T-helper 9 cell (primary cell): ENCODE results near the gene PIWIL1.

Experiments
- DNase-seq: peaks from one replicate; pipeline ENCODE4 v3.0.0-alpha.2; 2020

PIWIL1 gene

GRCh38 chr12:130338794-130339601 lies 1.3 kb downstream of the PIWIL1 start:
- DNase-seq = no peak

GRCh38 chr12:130339951-130340350 lies 2.3 kb downstream of the PIWIL1 start:
- DNase-seq = no peak

DNA sequence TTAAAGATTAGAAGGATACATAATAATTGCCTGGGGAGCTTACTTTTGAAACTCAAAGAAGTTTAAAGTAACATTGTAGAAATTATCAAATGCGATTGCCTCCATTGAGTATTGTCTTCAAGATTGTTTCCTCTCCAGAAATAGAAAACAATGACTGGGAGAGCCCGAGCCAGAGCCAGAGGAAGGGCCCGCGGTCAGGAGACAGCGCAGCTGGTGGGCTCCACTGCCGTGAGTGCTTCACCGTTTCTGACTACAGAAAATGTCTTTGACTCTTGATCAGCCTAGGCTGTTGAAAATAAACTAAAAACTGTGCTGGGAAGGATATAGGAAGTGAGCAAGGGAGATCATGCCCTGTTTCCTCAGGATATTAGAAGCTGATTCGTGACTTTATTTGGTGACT lies 4.8 kb downstream of the PIWIL1 start:
- DNase-seq = no peak

GRCh38 chr12:130342842-130343241 lies 5.2 kb downstream of the PIWIL1 start:
- DNase-seq = no peak

DNA sequence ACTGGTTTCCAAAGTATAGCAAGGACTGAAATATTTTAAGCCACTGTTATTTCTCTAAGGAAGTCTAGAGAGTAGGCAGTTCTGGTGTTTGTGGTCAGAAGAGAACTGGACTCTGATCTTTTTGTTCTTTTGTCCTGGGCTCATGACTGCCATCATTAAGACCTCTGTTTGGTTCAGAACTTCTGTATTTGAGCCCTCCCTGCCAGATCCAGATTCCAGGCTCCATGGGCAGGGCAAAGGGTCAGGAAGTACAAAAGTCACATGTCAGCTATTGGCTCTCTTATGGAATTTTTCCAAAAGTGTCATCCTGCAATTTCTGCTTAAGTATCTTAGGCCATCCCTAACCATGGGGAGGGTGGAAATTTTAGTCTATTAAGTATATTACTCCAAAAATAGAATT lies 6.8 kb downstream of the PIWIL1 start:
- no peak for DNase-seq

DNA sequence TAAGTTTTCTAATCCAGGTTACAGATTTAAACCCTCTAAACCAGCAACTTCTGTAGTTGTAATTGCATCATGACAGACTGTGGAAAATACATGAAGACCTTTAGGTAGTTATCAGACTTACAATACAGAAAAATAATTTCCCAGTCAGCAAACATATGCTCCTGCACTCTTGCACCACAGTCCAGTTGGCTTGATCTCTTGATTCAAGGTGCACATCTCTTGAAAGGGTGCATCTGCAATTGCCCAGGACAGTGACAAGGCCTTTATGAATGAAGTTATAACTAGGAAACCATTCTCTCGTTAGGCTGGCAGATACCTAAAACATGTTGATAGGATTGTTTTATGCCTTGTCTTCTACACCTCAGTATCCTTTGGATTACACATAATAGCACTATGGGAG lies 7.6 kb downstream of the PIWIL1 start:
- DNase-seq = no peak

- no peak for DNase-seq
These were observed 9.9 kb downstream of the PIWIL1 start for GRCh38 chr12:130347588-130347987.

GRCh38 chr12:130350715-130351114 lies 13.0 kb downstream of the PIWIL1 start:
- no peak for DNase-seq

DNA sequence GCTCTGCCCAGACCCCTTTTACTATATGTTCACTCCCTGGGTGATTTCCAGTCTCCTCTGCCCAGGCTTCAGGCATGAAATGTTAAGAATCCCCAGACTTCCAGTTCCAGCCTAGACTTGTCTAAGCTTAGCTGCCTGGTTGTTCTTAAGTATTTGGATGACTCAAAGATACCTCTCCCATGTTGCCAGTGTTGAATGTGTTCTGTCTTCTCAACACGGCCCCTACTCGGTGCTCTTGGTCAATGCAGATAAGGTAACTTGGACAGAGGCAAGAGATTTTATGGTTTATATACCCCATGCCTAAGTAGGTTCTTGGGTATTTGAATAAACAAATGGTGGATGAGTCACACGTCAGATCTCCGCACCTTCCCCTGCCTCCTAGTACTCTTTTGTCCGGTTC lies 13.6 kb downstream of the PIWIL1 start:
- DNase-seq = no peak

DNA sequence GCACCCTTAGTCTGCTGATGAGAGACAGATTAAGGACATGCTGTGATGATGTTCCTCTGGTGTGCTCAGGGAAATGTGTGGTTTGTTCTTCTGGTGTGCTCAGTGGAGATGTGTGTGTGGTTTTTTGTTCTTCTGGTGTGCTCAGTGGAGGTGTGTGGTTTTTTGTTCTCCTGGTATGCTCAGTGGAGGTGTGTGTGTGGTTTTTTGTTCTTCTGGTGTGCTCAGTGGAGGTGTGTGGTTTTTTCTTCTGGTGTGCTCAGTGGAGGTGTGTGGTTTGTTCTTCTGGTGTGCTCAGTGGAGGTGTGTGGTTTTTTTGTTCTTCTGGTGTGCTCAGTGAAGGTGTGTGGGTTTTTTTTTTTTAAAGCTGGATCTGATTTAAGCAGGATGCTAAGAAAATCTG lies 15.4 kb downstream of the PIWIL1 start:
- DNase-seq = no peak

GRCh38 chr12:130354407-130354806 lies 16.7 kb downstream of the PIWIL1 start:
- no peak for DNase-seq

DNA sequence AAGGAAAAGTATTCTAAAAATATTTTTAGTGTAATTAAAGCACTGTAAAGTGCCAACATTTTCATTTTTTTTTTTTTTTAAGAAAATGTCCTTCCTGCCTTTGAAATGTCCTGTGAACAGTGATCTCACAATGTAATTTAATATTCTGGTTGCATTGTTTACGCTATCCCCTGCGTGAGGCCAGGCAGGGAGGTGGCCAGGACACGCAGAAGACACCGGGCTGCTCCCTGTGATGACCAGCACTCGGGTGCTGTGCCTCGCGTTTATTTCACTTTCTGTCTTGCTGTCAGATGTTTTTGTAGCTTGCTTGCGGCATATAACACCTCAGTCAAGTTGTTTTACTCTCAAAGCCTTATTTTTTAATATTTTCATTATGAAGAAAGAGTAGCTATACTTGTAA lies 18.5 kb downstream of the PIWIL1 start:
- DNase-seq = no peak

DNA sequence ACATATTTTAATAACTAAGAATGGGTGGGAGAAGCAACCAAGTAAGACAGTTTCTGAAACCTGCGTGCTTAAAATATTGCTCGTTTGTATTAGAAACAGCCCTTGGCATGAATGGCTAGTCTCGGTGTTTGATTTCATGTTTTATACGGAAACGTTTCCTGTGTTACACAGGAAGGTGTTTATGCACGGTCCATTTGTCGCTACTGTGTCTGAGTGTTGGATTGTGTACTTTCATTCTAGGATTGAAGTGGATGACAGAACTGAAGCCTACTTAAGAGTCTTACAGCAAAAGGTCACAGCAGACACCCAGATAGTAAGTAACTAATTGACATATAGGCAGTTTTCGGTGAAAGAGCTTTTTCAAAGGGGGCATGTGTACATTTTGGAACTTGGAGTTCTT lies 19.6 kb downstream of the PIWIL1 start:
- DNase-seq = no peak

DNA sequence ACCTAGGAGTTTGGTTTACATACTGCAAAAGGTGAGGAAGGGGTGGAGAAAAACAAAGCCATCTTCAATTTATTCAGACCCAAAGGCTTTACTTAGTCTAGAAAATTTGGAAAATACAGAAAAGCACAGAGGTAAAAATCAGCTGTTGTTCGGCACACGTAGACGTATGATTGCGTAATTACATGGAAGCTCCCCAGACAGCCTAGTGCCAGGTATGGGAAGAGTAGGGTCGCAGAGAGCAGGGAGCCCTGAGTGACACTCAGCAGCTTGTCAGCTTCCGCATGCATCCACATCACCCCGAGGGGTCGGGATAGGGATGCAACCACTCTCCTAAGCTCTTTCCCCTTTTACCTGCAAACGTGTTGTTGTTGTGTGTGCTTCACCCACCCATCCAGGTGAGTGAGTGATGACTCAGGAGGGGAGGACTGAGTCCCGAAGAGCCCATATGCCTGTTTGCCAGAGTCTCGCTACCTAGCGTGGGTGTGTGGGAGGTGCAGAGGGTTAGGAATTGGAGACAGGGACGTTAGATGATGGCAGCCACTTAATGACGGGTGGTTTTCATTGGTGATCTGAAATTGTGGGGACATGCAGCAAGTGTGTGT lies 20.1 kb downstream of the PIWIL1 start:
- no peak for DNase-seq

- no peak for DNase-seq
These were observed 24.4 kb downstream of the PIWIL1 start for GRCh38 chr12:130362060-130362459.

DNA sequence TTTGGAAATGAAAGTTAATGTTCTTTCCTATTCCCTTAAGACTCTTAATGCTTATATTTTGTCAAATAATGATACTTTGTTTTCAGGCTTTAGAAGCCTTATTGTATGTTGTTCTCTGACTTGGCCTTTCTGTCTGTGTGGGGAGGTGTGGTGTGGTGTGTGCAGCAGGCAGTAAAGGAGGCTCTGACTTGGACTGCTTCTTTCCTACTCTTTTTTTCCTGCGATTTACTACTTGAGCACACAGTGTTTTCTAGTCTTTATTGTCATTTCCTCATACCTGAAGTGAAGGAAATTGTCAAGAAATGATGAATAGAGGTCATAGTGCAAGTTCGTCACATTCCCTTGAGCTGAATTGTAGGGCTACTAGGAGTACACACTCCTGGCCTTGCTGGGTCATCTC lies 26.9 kb downstream of the PIWIL1 start:
- DNase-seq = no peak

DNA sequence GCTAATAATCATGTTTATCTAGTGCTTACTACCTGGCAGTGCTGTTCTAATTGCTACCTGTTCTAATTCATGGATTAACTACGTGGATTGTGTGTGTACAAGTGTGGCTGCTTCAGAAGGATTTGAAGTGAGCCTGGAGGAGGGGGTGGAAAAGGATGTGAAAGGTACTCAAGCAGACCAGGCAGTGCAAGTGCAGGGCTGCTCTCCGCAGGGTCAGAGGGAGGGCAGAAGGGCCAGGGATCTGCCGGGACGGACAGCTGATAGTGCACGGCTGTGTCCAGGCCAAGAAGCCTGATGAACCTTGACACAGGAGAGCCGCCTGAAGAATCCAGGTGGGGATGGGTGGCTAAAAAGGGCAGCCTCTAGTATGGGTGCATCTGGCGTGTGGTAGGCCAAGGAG lies 28.5 kb downstream of the PIWIL1 start:
- DNase-seq = no peak

- no peak for DNase-seq
These were observed 29.3 kb downstream of the PIWIL1 start for GRCh38 chr12:130367003-130367402.

DNA sequence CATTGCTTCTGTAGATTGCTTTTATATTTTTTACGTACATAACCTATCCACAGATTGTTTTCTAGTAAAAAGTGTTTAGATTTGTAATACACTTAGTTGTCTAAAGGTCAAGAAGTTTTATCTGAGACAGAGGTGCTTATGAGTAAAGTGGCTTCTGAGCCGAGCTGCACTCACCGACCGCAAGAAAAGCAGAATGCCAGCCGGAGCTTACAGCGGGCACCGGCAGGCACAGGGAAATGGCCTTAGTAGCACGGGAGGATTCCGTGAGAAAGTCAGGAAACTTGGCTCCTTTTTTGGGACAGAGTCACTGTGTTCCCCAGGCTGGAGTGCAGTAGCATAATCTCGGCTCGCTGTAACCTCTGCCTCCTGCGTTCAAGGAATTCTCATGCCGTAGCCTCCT lies 29.8 kb downstream of the PIWIL1 start:
- no peak for DNase-seq

- no peak for DNase-seq
These were observed 32.1 kb downstream of the PIWIL1 start for GRCh38 chr12:130369816-130370215.

- no peak for DNase-seq
These were observed 33.6 kb downstream of the PIWIL1 start for GRCh38 chr12:130371296-130371695.

- DNase-seq = no peak
These were observed 35.2 kb downstream of the PIWIL1 start for GRCh38 chr12:130372936-130373335.

- no peak for DNase-seq
These were observed 36.4 kb downstream of the PIWIL1 start for GRCh38 chr12:130374083-130374482.
